ENCODE measurements around the gene SIAH3.

GRCh38 chr13:45833663-45834375 is 17.7 kb downstream of the SIAH3 start:
- TF ChIP-seq CREB5 (CRISPR knock-in tag; IDR thresholded peaks at IDR 0.05; ENCODE audit: low read depth) (no peak), RARB (CRISPR knock-in tag; IDR thresholded peaks at IDR 0.05) (no peak), ISL1 (CRISPR knock-in tag; IDR thresholded peaks at IDR 0.05) (peak; percentile 49; the same call in 1 of the 2 replicates), CSDC2 (CRISPR knock-in tag; IDR thresholded peaks at IDR 0.05) (no peak), ZC3H10 (CRISPR knock-in tag; IDR thresholded peaks at IDR 0.05) (no peak), ESRRG (CRISPR knock-in tag; IDR thresholded peaks at IDR 0.05) (no peak), PATZ1 (CRISPR knock-in tag; IDR thresholded peaks at IDR 0.05; ENCODE audit: borderline replicate concordance) (no peak)
